C4-2B (cell line): Measurements from ENCODE around the gene SEPTIN8.

ENCODE experiments used
- H3K27ac ChIP-seq: fragments of 450-650 bp; 2 replicates; pipeline ENCODE4 v1.5.1; 2017
- ZFX ChIP-seq: fragments of 450-650 bp; IDR thresholded peaks from 2 replicates; pipeline ENCODE4 v1.6.1; 2017
- TF ChIP-seq, protein P1 (sequence below): fragments of 450-650 bp; conservative IDR thresholded peaks from 2 replicates; pipeline ENCODE4 v1.5.1; 2017; ENCODE audit warnings: mild to moderate bottlenecking

Gene SEPTIN8

DNA sequence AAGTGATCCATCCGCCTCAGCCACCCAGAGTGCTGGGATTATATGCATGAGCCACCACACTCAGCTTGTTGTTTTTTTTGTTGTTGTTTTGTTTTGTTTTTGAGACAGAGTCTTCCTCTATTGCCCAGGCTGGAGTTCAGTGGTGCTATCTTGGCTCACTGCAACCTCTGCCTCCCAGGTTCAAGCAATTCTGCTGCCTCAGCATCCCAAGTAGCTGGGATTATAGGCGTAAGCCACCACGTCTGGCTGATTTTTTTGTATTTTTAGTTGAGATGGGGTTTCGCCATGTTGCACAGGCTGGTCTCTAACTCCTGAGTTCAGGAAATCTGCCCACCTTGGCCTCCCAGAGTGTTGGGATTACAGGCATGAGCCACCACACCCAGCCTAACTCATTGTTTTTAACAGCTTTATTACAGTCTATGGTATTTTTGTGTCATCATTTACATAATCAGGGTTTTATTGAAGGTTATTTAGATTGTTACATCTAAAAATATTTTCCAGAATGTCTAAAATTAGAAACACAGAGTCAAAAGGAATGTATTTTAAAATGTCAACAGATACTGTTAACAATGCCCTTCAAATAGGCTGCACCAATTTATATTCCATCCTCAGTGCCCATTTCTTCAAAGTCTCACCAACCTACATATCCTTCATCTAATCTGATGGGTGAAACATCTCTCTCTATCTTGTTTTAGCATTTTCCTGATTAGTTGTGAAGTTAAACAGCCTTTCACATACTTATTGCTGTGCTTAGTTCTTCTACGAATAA lies 58.3 kb downstream of the SEPTIN8 start:
- no peak overlapping the region for H3K27ac ChIP-seq
- TF ChIP-seq, protein P1, sequence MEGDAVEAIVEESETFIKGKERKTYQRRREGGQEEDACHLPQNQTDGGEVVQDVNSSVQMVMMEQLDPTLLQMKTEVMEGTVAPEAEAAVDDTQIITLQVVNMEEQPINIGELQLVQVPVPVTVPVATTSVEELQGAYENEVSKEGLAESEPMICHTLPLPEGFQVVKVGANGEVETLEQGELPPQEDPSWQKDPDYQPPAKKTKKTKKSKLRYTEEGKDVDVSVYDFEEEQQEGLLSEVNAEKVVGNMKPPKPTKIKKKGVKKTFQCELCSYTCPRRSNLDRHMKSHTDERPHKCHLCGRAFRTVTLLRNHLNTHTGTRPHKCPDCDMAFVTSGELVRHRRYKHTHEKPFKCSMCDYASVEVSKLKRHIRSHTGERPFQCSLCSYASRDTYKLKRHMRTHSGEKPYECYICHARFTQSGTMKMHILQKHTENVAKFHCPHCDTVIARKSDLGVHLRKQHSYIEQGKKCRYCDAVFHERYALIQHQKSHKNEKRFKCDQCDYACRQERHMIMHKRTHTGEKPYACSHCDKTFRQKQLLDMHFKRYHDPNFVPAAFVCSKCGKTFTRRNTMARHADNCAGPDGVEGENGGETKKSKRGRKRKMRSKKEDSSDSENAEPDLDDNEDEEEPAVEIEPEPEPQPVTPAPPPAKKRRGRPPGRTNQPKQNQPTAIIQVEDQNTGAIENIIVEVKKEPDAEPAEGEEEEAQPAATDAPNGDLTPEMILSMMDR = no peak
- no peak for TF ChIP-seq ZFX

DNA sequence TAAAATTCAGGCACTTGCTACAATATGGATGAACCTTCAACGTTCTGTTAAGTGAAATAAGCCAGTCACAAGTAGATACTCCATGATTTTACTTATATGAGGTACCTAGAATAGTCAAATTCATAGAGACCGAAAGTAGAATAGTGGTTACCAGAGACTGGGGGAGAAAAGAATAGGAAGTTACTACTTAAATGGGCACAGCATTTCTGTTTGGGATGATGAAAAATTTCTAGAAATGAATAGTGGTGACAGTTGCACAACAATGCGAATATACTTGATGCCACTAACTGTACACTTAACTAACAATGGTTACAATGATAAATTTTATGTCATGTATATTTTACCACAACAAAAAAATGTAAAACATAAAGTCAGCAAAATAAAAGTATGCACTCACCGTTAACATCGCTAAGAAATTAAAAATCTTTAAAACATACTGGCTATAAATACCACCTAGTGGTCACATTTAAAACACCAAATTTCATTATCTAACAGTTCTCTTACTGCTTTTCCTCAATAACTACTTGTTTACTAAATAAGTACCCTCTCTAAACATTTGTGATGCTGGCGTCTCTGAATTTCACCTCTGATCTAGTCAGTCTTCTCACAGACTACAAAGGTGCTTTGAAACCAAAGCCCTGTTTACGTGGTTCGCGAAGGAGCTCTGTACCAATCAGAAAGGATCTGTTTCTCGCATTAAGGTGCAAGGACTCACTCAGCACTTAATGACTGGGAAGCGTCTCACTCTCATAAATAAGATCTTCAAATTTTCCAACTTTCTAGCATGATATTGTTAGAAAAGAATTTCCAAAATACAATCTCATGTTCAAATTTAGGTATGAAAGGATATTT lies 62.4 kb downstream of the SEPTIN8 start:
- H3K27ac ChIP-seq = no peak overlapping the region
- no peak for TF ChIP-seq ZFX
- TF ChIP-seq, protein P1 = peak; percentile 70

DNA sequence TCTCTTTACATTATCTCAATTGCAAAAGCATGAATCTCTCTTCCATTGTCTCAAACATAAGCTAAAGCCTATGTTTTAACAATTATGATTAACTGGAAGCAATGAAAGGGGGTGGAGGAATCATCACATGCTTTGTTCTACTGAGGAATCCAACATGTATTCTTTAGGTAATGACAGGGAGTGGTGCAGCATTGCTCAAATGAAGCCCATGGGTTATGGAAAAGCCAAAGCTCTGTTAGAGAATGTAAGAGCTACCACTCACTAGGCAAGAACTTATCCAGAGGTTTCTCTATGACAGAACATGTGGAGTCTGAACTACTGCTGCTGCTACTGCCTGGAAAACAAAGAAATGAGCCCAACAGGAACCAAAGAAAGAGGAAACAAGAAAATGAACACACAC lies 68.4 kb downstream of the SEPTIN8 start:
- TF ChIP-seq, protein P1 = no peak
- no peak for TF ChIP-seq ZFX

DNA sequence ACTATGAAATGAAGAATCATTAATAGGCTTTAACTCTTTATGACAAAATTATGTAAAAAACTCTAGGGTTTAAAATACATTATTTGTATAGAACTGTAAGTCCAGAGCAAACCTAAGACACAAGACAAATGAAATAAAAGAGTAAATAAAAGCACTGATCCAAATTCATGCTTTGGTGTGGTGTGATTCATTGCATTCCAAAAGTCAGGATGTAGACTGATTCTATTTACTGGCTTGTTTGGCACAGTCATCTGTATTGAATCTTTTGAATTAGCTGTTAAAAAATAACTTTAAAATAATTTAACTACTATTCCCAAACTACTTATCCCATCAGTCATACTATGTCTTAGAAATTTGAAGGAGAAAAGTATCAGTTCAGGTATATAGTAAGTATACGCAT lies 72.2 kb downstream of the SEPTIN8 start:
- H3K27ac ChIP-seq = no peak overlapping the region
- TF ChIP-seq, protein P1 = no peak
- no peak for TF ChIP-seq ZFX

More for the DNA sequence above, 68.4 kb downstream of the SEPTIN8 start:
- no peak overlapping the region for H3K27ac ChIP-seq
